ENCODE measurements around the gene ABLIM1. TPM values are rescaled to one million over a fixed set of nuclear protein-coding genes. Genes with fewer than 3 reads are reported as not detected.

The ABLIM1 gene
- total and polyA plus RNA-seq, 2 experiments from 2014 or later = 21.9 to 45.1 TPM

DNA sequence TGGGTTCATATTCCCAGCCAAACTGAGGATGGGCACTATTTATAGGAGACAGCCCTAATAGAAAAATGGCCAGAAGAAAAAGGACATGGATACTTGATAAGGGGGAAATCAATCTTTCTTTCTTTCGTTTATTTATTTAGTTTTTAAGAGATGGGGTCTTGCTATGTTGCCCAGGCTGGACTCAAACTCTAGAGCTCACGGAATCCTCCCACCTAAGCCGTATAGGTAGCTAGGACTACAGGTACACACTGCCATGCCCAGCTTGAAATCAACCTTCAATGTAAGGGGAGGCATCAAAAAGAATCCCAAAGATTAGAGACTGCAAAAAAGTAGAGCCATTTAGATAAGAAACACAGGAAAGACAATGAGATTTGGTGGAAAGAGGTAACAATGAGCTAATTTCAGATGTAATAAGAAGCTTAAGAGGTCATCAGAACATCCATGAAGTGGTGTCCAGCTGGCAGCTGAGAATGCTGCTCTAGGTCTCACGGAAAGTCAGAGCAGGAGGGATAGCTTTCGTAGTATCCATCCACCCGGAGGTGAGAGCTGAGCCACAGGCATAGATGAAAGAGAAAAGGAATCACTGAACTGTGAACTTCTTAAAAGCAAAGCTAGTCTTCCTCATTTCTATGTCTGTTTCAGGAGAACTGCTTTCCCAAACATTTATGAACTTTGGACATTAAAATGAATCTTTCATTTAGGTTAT lies 10.5 kb upstream of the ABLIM1 start (continued):
- TF ChIP-seq, protein P1, sequence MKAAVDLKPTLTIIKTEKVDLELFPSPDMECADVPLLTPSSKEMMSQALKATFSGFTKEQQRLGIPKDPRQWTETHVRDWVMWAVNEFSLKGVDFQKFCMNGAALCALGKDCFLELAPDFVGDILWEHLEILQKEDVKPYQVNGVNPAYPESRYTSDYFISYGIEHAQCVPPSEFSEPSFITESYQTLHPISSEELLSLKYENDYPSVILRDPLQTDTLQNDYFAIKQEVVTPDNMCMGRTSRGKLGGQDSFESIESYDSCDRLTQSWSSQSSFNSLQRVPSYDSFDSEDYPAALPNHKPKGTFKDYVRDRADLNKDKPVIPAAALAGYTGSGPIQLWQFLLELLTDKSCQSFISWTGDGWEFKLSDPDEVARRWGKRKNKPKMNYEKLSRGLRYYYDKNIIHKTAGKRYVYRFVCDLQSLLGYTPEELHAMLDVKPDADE (IDR thresholded peaks at IDR 0.05) = no peak

DNA sequence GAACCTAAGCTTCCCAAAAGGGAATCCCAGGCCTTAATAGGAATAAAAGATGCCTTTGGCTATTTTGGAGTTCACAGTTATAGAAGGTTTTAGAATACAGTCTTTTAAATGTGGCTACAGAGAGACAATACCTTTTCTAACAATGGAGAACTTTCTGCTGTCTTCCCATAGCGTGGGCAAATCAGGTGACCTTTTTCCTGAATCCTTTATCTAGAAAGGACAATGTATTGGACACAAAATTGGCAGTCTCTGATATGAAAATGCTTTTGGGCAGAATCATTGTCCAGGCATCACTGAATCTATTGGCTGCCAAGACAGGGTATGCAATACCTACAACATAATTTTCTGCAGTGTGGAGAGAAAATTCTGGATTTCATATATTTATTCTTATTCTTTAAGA lies 7.8 kb upstream of the ABLIM1 start:
- H3K4me2 ChIP-seq = no peak overlapping the region
- H3K79me2 ChIP-seq (replicated peaks; ENCODE audit: insufficient read depth) = no peaks in the 10 kb centered on the region
- Mint-ChIP-seq H3K27me3 (ENCODE audit: insufficient read depth, low read depth, poor library complexity) (peaks cover 7% of the 10 kb centered on the region), H3K4me3 (no peak overlapping the region), H3K36me3 (ENCODE audit: low read depth) (no peaks in the 10 kb centered on the region), H3K9me3 (peaks cover 7% of the 10 kb centered on the region; the same call in 2 of the 3 replicates), H3K4me1 (peaks cover 20% of the 10 kb centered on the region), H3K27ac (no peak overlapping the region)
- peaks cover 20% of the 10 kb centered on the region for H3K4me1 ChIP-seq (ENCODE audit: insufficient read depth)
- H2AFZ ChIP-seq = no peak overlapping the region
- no peaks in the 10 kb centered on the region for H3K9me2 ChIP-seq (ENCODE audit: insufficient read depth)
- no peak overlapping the region for H3K4me3 ChIP-seq
- H3K27me3 ChIP-seq (ENCODE audit: insufficient read depth) = no peaks in the 10 kb centered on the region
- H3K36me3 ChIP-seq (ENCODE audit: insufficient read depth) = no peaks in the 10 kb centered on the region
- ATAC-seq (no peak), DNase-seq (ENCODE audit: low spot score) (no peak)
- no peak overlapping the region for H3K27ac ChIP-seq (ENCODE audit: low read depth)
- no peaks in the 10 kb centered on the region for H4K20me1 ChIP-seq (replicated peaks; ENCODE audit: insufficient read depth)
- H3F3A ChIP-seq (replicated peaks; ENCODE audit: low read depth) = no peaks in the 10 kb centered on the region
- no peak for TF ChIP-seq JUNB (IDR thresholded peaks at IDR 0.05; ENCODE audit: unreplicated experiment)
- TF ChIP-seq EZH2phosphoT487 (IDR thresholded peaks at IDR 0.05; ENCODE audit: unreplicated experiment) = no peak
- no peak for TF ChIP-seq POLR2AphosphoS5 (IDR thresholded peaks at IDR 0.05; ENCODE audit: low read depth)
- no peak for TF ChIP-seq ZNF331 (CRISPR knock-in tag; IDR thresholded peaks at IDR 0.05; ENCODE audit: low read depth)
- TF ChIP-seq, protein P2, sequence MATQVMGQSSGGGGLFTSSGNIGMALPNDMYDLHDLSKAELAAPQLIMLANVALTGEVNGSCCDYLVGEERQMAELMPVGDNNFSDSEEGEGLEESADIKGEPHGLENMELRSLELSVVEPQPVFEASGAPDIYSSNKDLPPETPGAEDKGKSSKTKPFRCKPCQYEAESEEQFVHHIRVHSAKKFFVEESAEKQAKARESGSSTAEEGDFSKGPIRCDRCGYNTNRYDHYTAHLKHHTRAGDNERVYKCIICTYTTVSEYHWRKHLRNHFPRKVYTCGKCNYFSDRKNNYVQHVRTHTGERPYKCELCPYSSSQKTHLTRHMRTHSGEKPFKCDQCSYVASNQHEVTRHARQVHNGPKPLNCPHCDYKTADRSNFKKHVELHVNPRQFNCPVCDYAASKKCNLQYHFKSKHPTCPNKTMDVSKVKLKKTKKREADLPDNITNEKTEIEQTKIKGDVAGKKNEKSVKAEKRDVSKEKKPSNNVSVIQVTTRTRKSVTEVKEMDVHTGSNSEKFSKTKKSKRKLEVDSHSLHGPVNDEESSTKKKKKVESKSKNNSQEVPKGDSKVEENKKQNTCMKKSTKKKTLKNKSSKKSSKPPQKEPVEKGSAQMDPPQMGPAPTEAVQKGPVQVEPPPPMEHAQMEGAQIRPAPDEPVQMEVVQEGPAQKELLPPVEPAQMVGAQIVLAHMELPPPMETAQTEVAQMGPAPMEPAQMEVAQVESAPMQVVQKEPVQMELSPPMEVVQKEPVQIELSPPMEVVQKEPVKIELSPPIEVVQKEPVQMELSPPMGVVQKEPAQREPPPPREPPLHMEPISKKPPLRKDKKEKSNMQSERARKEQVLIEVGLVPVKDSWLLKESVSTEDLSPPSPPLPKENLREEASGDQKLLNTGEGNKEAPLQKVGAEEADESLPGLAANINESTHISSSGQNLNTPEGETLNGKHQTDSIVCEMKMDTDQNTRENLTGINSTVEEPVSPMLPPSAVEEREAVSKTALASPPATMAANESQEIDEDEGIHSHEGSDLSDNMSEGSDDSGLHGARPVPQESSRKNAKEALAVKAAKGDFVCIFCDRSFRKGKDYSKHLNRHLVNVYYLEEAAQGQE (IDR thresholded peaks at IDR 0.05; ENCODE audit: unreplicated experiment) = no peak
- TF ChIP-seq, protein P1 (IDR thresholded peaks at IDR 0.05) = no peak
- TF ChIP-seq, protein P3, sequence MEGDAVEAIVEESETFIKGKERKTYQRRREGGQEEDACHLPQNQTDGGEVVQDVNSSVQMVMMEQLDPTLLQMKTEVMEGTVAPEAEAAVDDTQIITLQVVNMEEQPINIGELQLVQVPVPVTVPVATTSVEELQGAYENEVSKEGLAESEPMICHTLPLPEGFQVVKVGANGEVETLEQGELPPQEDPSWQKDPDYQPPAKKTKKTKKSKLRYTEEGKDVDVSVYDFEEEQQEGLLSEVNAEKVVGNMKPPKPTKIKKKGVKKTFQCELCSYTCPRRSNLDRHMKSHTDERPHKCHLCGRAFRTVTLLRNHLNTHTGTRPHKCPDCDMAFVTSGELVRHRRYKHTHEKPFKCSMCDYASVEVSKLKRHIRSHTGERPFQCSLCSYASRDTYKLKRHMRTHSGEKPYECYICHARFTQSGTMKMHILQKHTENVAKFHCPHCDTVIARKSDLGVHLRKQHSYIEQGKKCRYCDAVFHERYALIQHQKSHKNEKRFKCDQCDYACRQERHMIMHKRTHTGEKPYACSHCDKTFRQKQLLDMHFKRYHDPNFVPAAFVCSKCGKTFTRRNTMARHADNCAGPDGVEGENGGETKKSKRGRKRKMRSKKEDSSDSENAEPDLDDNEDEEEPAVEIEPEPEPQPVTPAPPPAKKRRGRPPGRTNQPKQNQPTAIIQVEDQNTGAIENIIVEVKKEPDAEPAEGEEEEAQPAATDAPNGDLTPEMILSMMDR (conservative IDR thresholded peaks at IDR 0.05; ENCODE audit: low read depth in 2 of 2) = no peak
- TF ChIP-seq NANOG (IDR thresholded peaks at IDR 0.05; ENCODE audit: borderline replicate concordance) = no peak
- TF ChIP-seq EZH2 (IDR thresholded peaks at IDR 0.05; ENCODE audit: low read depth, unreplicated experiment) = no peak
- TF ChIP-seq ZNF114 (CRISPR knock-in tag; IDR thresholded peaks at IDR 0.05) = no peak
